GM23338 (cell line): Measurements from ENCODE around the gene TUBAL3. TPM values are rescaled to one million over a fixed set of nuclear protein-coding genes. Genes with fewer than 3 reads are reported as not detected.

Experiments used
- ATAC-seq: fragments of 200-7000 bp; cut with Tn5 transposase; 3 replicates; pipeline ENCODE4 v1.9.1; 2020
- DNase-seq: peaks from one replicate; pipeline ENCODE4 v3.0.0-alpha.2; 2015; ENCODE audit warnings: low spot score
- H2AFZ ChIP-seq: fragments of 200-600 bp; sonication (generic); 2 replicates; pipeline ENCODE4 v1.8.0; 2016; ENCODE audit warnings: antibody characterized with exemption, mild to moderate bottlenecking, moderate library complexity
- H3F3A ChIP-seq: fragments of 200-600 bp; sonication (generic); replicated peaks from 2 replicates; pipeline ENCODE4 v1.8.0; 2017; ENCODE audit warnings: antibody characterized with exemption, mixed run types, low read depth
- H3K27ac ChIP-seq: fragments of 200-600 bp; sonication (generic); 2 replicates; pipeline ENCODE4 v1.6.1; 2016; ENCODE audit warnings: low read depth
- H3K27me3 ChIP-seq: fragments of 200-600 bp; sonication (generic); 2 replicates; pipeline ENCODE4 v1.8.0; 2016; ENCODE audit warnings: mild to moderate bottlenecking, mixed run types, moderate library complexity; ENCODE audit not compliant: insufficient read depth
- H3K36me3 ChIP-seq: fragments of 200-600 bp; sonication (generic); 2 replicates; pipeline ENCODE4 v1.8.0; 2016; ENCODE audit warnings: mild to moderate bottlenecking; ENCODE audit not compliant: insufficient read depth
- H3K4me1 ChIP-seq: fragments of 200-600 bp; sonication (generic); 2 replicates; pipeline ENCODE4 v1.8.0; 2016; ENCODE audit warnings: mild to moderate bottlenecking, moderate library complexity; ENCODE audit not compliant: insufficient read depth
- H3K4me2 ChIP-seq: fragments of 200-600 bp; sonication (generic); 2 replicates; pipeline ENCODE4 v1.7.1; 2017; ENCODE audit warnings: mixed run types
- H3K4me3 ChIP-seq: fragments of 200-600 bp; sonication (generic); 2 replicates; pipeline ENCODE4 v1.6.1; 2016; ENCODE audit warnings: mixed run types
- H3K79me2 ChIP-seq: fragments of 200-600 bp; sonication (generic); replicated peaks from 2 replicates; pipeline ENCODE4 v1.8.0; 2017; ENCODE audit warnings: mild to moderate bottlenecking; ENCODE audit not compliant: insufficient read depth
- H3K9me2 ChIP-seq: fragments of 200-600 bp; sonication (generic); 2 replicates; pipeline ENCODE4 v1.8.0; 2017; ENCODE audit not compliant: insufficient read depth
- H4K20me1 ChIP-seq: fragments of 200-600 bp; sonication (generic); replicated peaks from 2 replicates; pipeline ENCODE4 v1.8.0; 2017; ENCODE audit warnings: mild to moderate bottlenecking; ENCODE audit not compliant: insufficient read depth
- H3K27ac Mint-ChIP-seq: 2 replicates; pipeline ENCODE4 v1.8.0; 2020; ENCODE audit warnings: inconsistent platforms, mild to moderate bottlenecking, moderate library complexity, mixed read lengths
- H3K27me3 Mint-ChIP-seq: 3 replicates; pipeline ENCODE4 v1.8.0; 2022; ENCODE audit warnings: low read depth, mild to moderate bottlenecking, moderate library complexity, mixed read lengths, inconsistent platforms; ENCODE audit not compliant: insufficient read depth, poor library complexity
- H3K36me3 Mint-ChIP-seq: 3 replicates; pipeline ENCODE4 v1.8.0; 2021; ENCODE audit warnings: low read depth, mild to moderate bottlenecking, inconsistent platforms, moderate library complexity, mixed read lengths
- H3K4me1 Mint-ChIP-seq: 3 replicates; pipeline ENCODE4 v1.8.0; 2020; ENCODE audit warnings: mild to moderate bottlenecking, inconsistent platforms, mixed read lengths
- H3K4me3 Mint-ChIP-seq: 3 replicates; pipeline ENCODE4 v1.8.0; 2021; ENCODE audit warnings: moderate library complexity, mild to moderate bottlenecking, inconsistent platforms, mixed read lengths
- H3K9me3 Mint-ChIP-seq: 3 replicates; pipeline ENCODE4 v1.8.0; 2020; ENCODE audit warnings: moderate library complexity, mild to moderate bottlenecking, inconsistent platforms, mixed read lengths
- CREB1 ChIP-seq: fragments of 250-450 bp; sonication (Bioruptor Pico); IDR thresholded peaks from 2 replicates; pipeline ENCODE4 v1.5.0; 2020; ENCODE audit warnings: low read depth, mild to moderate bottlenecking, moderate library complexity
- CTCF ChIP-seq, 2 experiments: fragments of 200-600 bp in 1 of 2; sonication (generic) in 1 of 2; conservative IDR thresholded peaks; 2 replicates each; pipeline versions ENCODE4 v1.5.1 to v1.6.1; 2016 to 2017; ENCODE audit warnings: antibody characterized with exemption in 2 of 2, low read depth in 2 of 2, mild to moderate bottlenecking in 2 of 2, moderate library complexity in 1 of 2
- ETS1 ChIP-seq: IDR thresholded peaks from 2 replicates; pipeline ENCODE4 v1.6.1; 2016; ENCODE audit warnings: antibody characterized with exemption
- EZH2 ChIP-seq: fragments of 200-600 bp; sonication (generic); IDR thresholded peaks from one replicate; pipeline ENCODE4 v1.8.0; 2017; ENCODE audit warnings: antibody characterized with exemption, mild to moderate bottlenecking, low read depth; ENCODE audit not compliant: unreplicated experiment
- EZH2phosphoT487 ChIP-seq: fragments of 200-600 bp; sonication (generic); IDR thresholded peaks from one replicate; pipeline ENCODE4 v1.8.1; 2018; ENCODE audit warnings: antibody characterized with exemption; ENCODE audit not compliant: unreplicated experiment
- JUNB ChIP-seq: IDR thresholded peaks from one replicate; pipeline ENCODE4 v1.6.1; 2016; ENCODE audit warnings: antibody characterized with exemption; ENCODE audit not compliant: unreplicated experiment
- NANOG ChIP-seq: IDR thresholded peaks from 2 replicates; pipeline ENCODE4 v1.6.1; 2016; ENCODE audit warnings: antibody characterized with exemption, borderline replicate concordance
- POLR2AphosphoS5 ChIP-seq: IDR thresholded peaks from 2 replicates; pipeline ENCODE4 v1.6.1; 2016; ENCODE audit warnings: antibody characterized with exemption, low read depth
- REST ChIP-seq: IDR thresholded peaks from one replicate; pipeline ENCODE4 v1.6.1; 2018; ENCODE audit warnings: antibody characterized with exemption; ENCODE audit not compliant: unreplicated experiment
- ZNF114 ChIP-seq: fragments of 250-450 bp; sonication (Bioruptor Pico); IDR thresholded peaks from 2 replicates; pipeline ENCODE4 v1.5.0; 2020; ENCODE audit warnings: mild to moderate bottlenecking, moderate library complexity
- ZNF331 ChIP-seq: fragments of 250-450 bp; sonication (Bioruptor Pico); IDR thresholded peaks from 2 replicates; pipeline ENCODE4 v1.5.0; 2020; ENCODE audit warnings: low read depth, mild to moderate bottlenecking, moderate library complexity
- ZNF462 ChIP-seq: fragments of 250-450 bp; sonication (Bioruptor Pico); IDR thresholded peaks from 2 replicates; pipeline ENCODE4 v1.5.0; 2020; ENCODE audit warnings: mild to moderate bottlenecking, moderate library complexity
- polyA plus RNA-seq: library from polyadenylated mRNA; unstranded; fragments of >200 nt; fragmentation: Nextera tagmentation; extraction: Ambion mirVana; gene quantifications from 2 replicates; pipeline ENCODE4 v1.2.1, GENCODE V29; 2016
- total RNA-seq: library from RNA; depleted of rRNA; stranded (reverse); fragments of >200 nt; shearing (Covaris generic); gene quantifications from 2 replicates; pipeline ENCODE4 v1.2.3, GENCODE V29; 2014

TUBAL3 gene
- total and polyA plus RNA-seq, 2 experiments from 2014 or later: not detected

- Mint-ChIP-seq H3K9me3 (no peaks in the 10 kb centered on the region), H3K4me3 (no peak overlapping the region), H3K27ac (no peak overlapping the region), H3K27me3 (no peaks in the 10 kb centered on the region), H3K4me1 (peaks cover 3% of the 10 kb centered on the region; the same call in 1 of the 3 replicates), H3K36me3 (no peaks in the 10 kb centered on the region; the same call in 2 of the 3 replicates)
- TF ChIP-seq CREB1 (CRISPR knock-in tag) (no peak), ZNF331 (no peak), REST (no peak), EZH2 (no peak), ZNF462 (no peak), NANOG (no peak), ETS1 (no peak), CTCF (conservative IDR thresholded peaks at IDR 0.05; ENCODE audit: low read depth in 2 of 2) (no peak), JUNB (no peak), EZH2phosphoT487 (no peak), ZNF114 (CRISPR knock-in tag) (no peak), POLR2AphosphoS5 (no peak)
- no peak for ATAC-seq
- Histone ChIP-seq H3K27ac (no peak overlapping the region), H3K4me2 (no peak overlapping the region), H3K9me2 (no peaks in the 10 kb centered on the region), H3K4me3 (no peak overlapping the region), H3K36me3 (no peaks in the 10 kb centered on the region), H3K79me2 (peaks cover 30% of the 10 kb centered on the region), H3K4me1 (no peaks in the 10 kb centered on the region; the same call in 1 of the 2 replicates), H3K27me3 (no peaks in the 10 kb centered on the region), H2AFZ (no peak overlapping the region), H3F3A (no peaks in the 10 kb centered on the region), H4K20me1 (no peaks in the 10 kb centered on the region; the same call in 1 of the 2 replicates)
- DNase-seq: no peak
Measured at GRCh38 chr10:5440206-5440605, 35.6 kb upstream of the TUBAL3 start.
